Osteocyte (in vitro differentiated cells): Measurements from ENCODE around the gene RASA4. TPM values are rescaled to one million over a fixed set of nuclear protein-coding genes. Genes with fewer than 3 reads are reported as not detected.
"Not testable (repeated sequence)": the region's sequence is repeated elsewhere in the genome, so short reads cannot be mapped to it uniquely, and the experiment has no call there.

ENCODE experiments used
- DNase-seq: peaks from one replicate; pipeline ENCODE4 v3.0.0; 2021; ENCODE audit warnings: mixed read lengths; ENCODE audit not compliant: unreplicated experiment; ENCODE audit errors: extremely low spot score
- H3K27ac Mint-ChIP-seq: one replicate; pipeline ENCODE4 v1.8.0; 2021; ENCODE audit warnings: mild to moderate bottlenecking, mixed read lengths; ENCODE audit not compliant: unreplicated experiment
- H3K27me3 Mint-ChIP-seq: one replicate; pipeline ENCODE4 v1.8.0; 2021; ENCODE audit warnings: mixed read lengths; ENCODE audit not compliant: unreplicated experiment
- H3K36me3 Mint-ChIP-seq: one replicate; pipeline ENCODE4 v1.8.0; 2021; ENCODE audit warnings: mixed read lengths; ENCODE audit not compliant: unreplicated experiment
- H3K4me1 Mint-ChIP-seq: one replicate; pipeline ENCODE4 v1.8.0; 2021; ENCODE audit warnings: mixed read lengths; ENCODE audit not compliant: unreplicated experiment
- H3K4me3 Mint-ChIP-seq: one replicate; pipeline ENCODE4 v1.8.0; 2021; ENCODE audit warnings: mild to moderate bottlenecking, moderate library complexity, mixed read lengths; ENCODE audit not compliant: unreplicated experiment
- H3K9me3 Mint-ChIP-seq: one replicate; pipeline ENCODE4 v1.8.0; 2021; ENCODE audit warnings: mixed read lengths; ENCODE audit not compliant: unreplicated experiment
- long read RNA-seq: library from polyadenylated mRNA; unstranded; transcript quantifications from one replicate; pipeline ENCODE4 v2.0.0, GENCODE V29; 2021
- total RNA-seq: library from RNA; stranded (reverse); gene quantifications from 2 replicates; pipeline ENCODE4 v1.2.1, GENCODE V29; 2021

Gene RASA4
- 26.1 and 27.0 TPM in 2 replicates for total RNA-seq
- long read RNA-seq = 0 reads

DNA sequence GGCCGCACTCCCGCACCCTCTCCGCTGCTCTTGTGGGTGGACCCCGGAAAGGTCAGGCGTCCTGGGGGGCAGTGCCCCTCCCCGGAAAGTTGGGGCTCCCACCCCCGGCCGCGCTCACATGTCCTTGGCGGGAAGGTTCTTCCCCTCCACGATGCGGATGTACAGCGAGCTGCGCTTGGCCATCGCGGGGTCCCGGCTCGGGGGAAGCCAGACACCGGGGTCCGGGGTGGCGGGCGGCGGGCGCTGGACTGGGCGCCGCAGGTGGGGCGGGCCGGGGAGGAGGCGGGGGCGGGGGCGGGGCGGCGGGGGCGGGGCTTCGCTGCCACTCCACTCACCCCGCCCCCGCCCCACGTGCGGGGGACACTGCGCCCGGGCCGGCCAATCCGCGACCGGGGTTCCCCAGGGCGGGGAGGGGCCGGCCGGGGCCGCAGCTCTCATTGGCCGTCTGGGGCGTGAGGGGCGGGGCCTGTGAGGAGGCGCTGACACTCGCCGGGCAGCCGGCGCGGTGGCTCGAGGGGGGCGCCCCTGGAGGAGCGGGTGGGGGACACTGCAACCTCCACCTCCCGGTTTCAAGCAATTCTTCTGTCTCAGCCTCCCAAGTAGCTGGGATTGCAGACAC is at the start of gene RASA4:
Gene RASA4, minus strand, starts transcription at position 250 of the 619 bp plus-strand sequence. Its CDS starts 67 bp downstream, at position 183.
- not testable (repeated sequence) for H3K27me3 Mint-ChIP-seq, H3K4me3 Mint-ChIP-seq, H3K9me3 Mint-ChIP-seq, H3K4me1 Mint-ChIP-seq, H3K27ac Mint-ChIP-seq, H3K36me3 Mint-ChIP-seq
- peak; percentile 83 for DNase-seq

DNA sequence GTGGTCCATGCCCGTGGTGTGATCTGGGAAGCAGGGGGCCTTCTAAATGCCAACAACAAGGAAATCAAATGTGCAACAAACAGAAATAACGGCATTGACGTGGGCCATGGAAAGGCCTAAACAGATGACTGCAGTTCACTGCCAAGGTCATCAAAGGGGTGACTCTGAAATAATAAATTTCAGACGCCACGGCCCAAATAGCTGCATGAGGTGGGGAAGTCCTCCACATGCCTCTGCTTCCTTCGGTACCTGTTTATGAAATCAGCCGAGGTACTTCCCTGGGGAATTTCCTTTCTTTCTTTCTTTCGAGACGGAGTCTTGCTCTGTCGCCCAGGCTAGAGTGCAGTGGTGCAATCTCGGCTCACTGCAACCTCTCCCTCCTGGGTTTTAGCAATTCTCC is 48.2 kb upstream of the RASA4 start:
- H3K4me3 Mint-ChIP-seq, H3K27me3 Mint-ChIP-seq, H3K36me3 Mint-ChIP-seq, DNase-seq, H3K4me1 Mint-ChIP-seq, H3K27ac Mint-ChIP-seq, H3K9me3 Mint-ChIP-seq: not testable (repeated sequence)

- not testable (repeated sequence) for H3K9me3 Mint-ChIP-seq, DNase-seq
Observed at GRCh38 chr7:102649924-102650323, 33.4 kb upstream of the RASA4 start, which contains the start of gene SPDYE2B. Gene SPDYE2B (plus strand): TSS chr7:102650319. CDS start chr7:102652349, 2,030 bp downstream.

DNA sequence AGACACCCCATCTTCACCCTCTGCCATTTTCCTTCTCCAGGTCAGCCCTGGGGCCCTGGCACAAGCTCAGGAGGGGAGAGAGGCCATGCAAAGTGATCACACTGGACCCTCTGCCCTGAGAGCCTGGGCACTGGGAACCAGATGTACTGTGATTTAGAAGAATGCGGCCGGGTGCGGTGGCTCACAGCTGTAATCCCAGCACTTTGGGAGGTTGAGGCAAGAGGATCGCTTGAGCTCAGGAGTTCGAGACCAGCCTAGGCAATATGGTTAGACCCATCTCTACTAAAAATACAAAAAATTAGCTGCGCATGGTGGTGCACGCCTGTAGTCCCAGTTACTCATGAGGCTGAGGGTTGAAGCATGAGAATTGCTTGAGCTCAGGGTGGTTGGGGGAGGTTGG is 31.3 kb upstream of the RASA4 start:
- not testable (repeated sequence) for H3K9me3 Mint-ChIP-seq, H3K4me1 Mint-ChIP-seq, H3K36me3 Mint-ChIP-seq, DNase-seq, H3K27me3 Mint-ChIP-seq, H3K4me3 Mint-ChIP-seq, H3K27ac Mint-ChIP-seq

More at GRCh38 chr7:102649924-102650323, 33.4 kb upstream of the RASA4 start, which contains the start of gene SPDYE2B:
- not testable (repeated sequence) for H3K27me3 Mint-ChIP-seq, H3K27ac Mint-ChIP-seq, H3K4me1 Mint-ChIP-seq, H3K4me3 Mint-ChIP-seq, H3K36me3 Mint-ChIP-seq

DNA sequence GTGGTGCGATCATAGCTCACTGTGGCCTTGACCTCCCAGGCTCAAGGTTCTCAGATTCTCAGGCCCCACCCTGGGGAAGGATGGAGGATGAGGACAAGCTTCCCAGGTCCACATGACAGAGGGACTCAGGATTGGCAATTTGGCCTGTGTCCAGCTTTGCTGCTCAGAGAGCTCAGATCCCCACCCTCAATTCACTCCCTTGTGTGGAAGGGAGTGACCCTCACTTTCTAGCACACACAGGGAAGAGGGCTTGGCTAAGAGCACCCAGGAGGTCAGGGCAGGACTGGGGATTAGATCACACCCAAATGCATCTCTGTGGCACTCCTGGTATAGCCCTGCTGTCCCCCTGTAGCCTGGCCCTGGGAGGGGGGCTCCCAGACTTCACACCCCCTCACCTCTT is 26.8 kb upstream of the RASA4 start:
- H3K9me3 Mint-ChIP-seq, H3K4me3 Mint-ChIP-seq, H3K36me3 Mint-ChIP-seq, DNase-seq, H3K27me3 Mint-ChIP-seq, H3K4me1 Mint-ChIP-seq, H3K27ac Mint-ChIP-seq: not testable (repeated sequence)

DNA sequence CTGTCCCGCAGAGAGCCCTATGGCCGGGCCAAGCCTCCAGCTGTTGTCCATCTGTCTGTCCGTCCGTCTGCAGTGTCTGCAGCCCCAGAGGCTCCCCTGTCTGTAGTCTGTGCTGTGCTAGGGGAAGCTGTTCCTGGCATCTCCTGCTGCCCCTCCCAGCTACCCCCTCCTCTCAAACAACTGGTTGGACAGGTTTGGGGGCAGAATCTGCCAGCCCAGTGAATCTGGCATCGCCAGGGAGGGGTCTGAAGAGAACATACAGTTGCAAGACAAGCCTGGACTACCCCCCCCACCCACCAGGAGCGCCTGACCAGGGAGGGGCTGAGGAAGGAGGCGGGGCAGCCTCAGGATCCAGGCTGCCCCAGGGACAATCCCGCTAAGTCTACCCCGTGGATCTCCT is 26.1 kb upstream of the RASA4 start, which contains the start of gene UPK3BL1:
Gene UPK3BL1, minus strand, starts transcription at position 101 of the 400 bp plus-strand sequence. Its CDS starts 50 bp downstream, at position 51.
- not testable (repeated sequence) for H3K4me1 Mint-ChIP-seq, H3K4me3 Mint-ChIP-seq, H3K9me3 Mint-ChIP-seq, DNase-seq, H3K27ac Mint-ChIP-seq, H3K36me3 Mint-ChIP-seq, H3K27me3 Mint-ChIP-seq

DNA sequence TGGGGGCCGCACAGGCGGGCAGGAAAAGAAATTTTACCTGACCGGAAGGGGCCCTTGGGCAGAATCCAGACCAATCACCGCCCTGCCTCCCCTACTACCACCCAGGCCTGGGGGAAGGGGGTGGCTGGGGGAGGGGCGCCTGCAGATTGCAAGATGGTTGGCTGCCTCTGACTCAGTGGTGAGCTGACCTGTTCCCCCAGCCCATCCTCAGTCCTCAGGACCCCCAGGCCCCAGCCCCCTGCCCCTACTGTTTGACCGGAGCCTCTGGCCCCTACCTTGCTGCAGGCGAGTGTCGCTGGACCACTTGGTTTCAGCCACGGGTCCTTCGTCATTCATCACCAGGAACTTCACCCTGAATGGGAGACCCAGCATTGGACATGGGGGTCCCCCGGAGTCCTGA is 22.3 kb upstream of the RASA4 start:
- not testable (repeated sequence) for H3K4me3 Mint-ChIP-seq, H3K36me3 Mint-ChIP-seq, H3K4me1 Mint-ChIP-seq

DNA sequence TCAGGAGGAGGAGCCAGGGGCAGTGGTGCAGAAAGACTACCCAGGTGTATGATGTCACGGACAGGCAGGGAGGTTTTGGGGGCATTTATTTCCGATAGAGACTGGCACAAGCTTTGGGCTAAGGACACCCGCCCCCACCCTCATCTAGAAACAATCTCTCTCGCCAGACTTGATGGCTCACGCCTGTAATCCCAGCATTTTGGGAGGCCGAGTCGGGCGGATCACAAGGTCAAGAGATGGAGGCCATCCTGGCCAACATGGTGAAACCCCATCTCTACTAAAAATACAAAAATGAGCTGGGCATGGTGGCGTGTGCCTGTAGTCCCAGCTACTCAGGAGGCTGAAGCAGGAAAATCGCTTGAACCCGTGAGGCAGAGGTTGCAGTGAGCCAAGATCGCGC is 20.4 kb upstream of the RASA4 start:
- not testable (repeated sequence) for H3K27me3 Mint-ChIP-seq, H3K4me1 Mint-ChIP-seq, DNase-seq, H3K9me3 Mint-ChIP-seq, H3K36me3 Mint-ChIP-seq, H3K27ac Mint-ChIP-seq, H3K4me3 Mint-ChIP-seq

More for the DNA sequence above, 22.3 kb upstream of the RASA4 start:
- DNase-seq = peak; percentile 73
- H3K27me3 Mint-ChIP-seq, H3K9me3 Mint-ChIP-seq, H3K27ac Mint-ChIP-seq: not testable (repeated sequence)

DNA sequence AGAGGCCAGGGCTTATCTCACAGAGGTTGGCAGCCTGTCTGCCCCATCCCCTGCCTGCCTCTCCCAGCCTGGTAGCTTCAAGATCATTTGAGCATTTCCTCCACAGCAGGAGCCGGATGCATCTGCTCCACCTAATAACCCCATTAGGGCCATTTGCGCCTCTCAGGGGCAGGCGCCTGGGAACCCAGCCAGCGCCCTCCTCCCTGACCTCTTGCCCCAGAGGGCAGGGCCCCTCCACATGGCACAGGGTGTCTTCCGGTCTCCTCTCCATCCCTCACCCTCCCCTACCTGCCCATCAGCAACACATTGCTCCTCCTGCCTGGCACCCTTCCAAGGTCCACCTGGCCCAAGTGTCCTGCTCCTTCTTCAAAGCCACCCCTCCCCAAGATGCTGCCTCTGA is 18.8 kb upstream of the RASA4 start:
- not testable (repeated sequence) for H3K4me3 Mint-ChIP-seq, H3K9me3 Mint-ChIP-seq, H3K27ac Mint-ChIP-seq, DNase-seq, H3K27me3 Mint-ChIP-seq, H3K36me3 Mint-ChIP-seq, H3K4me1 Mint-ChIP-seq

DNA sequence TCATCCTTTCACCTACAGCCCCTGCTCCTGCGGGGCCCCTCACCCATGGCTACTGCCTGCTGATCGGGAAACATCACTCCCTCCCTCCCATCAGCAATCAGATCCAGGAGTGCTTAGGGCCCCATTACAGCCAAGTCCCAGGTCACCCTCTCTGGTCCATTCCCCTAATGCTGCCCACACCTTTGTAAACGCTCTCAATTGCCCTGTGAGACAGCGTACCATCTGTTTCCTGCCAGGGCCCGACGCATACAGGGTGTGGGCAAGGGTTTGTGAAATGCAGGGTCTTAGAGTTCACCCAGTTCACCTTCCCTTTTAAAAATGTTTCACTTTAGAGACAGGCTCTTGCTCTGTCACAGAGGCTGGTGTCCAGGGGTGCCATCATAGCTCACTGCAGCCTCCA is 17.7 kb upstream of the RASA4 start:
- not testable (repeated sequence) for H3K36me3 Mint-ChIP-seq, H3K27me3 Mint-ChIP-seq, H3K27ac Mint-ChIP-seq, H3K4me1 Mint-ChIP-seq, H3K4me3 Mint-ChIP-seq, H3K9me3 Mint-ChIP-seq, DNase-seq

- not testable (repeated sequence) for H3K36me3 Mint-ChIP-seq, DNase-seq, H3K4me1 Mint-ChIP-seq, H3K9me3 Mint-ChIP-seq, H3K27me3 Mint-ChIP-seq, H3K27ac Mint-ChIP-seq, H3K4me3 Mint-ChIP-seq
Observed at GRCh38 chr7:102630622-102631021, 14.1 kb upstream of the RASA4 start.

GRCh38 chr7:102627271-102627904 is 10.8 kb upstream of the RASA4 start:
- H3K27me3 Mint-ChIP-seq, H3K4me3 Mint-ChIP-seq, H3K36me3 Mint-ChIP-seq, H3K27ac Mint-ChIP-seq, H3K4me1 Mint-ChIP-seq, H3K9me3 Mint-ChIP-seq, DNase-seq: not testable (repeated sequence)
